Heart left ventricle (tissue), 16 donors: Measurements from ENCODE around the gene NEU3. TPM values are rescaled to one million over a fixed set of nuclear protein-coding genes. Genes with fewer than 3 reads are reported as not detected.
A peak's percentile ranks its signal among the peaks of the same experiment; 100 is the strongest.

ENCODE experiments used
- ATAC-seq, 4 donors: fragments of 200-7000 bp; cut with Tn5 transposase; one replicate each; pipeline ENCODE4 v1.9.1; 2020 to 2022; ENCODE audit warnings: moderate library complexity in 4 of 4, mild to moderate bottlenecking in 3 of 4, moderate number of reproducible peaks in 1 of 4
- DNase-seq, 5 donors: peaks; one replicate each; pipeline ENCODE4 v3.0.0-alpha.2; 2020
- H3K27ac ChIP-seq, 12 donors: fragments of 200-600 bp; sonication (generic) in 4 of 12; one replicate each; pipeline versions ENCODE4 v1.5.0 to v1.8.0; 2016 to 2022; ENCODE audit warnings: mild to moderate bottlenecking in 2 of 12
- H3K27me3 ChIP-seq, 9 donors: fragments of 200-600 bp; sonication (generic) in 2 of 9; one replicate each; pipeline versions ENCODE4 v1.5.1 to v1.8.0; 2016 to 2022; ENCODE audit warnings: mild to moderate bottlenecking in 3 of 9
- H3K36me3 ChIP-seq, 9 donors: fragments of 200-600 bp; sonication (generic) in 2 of 9; one replicate each; pipeline versions ENCODE4 v1.5.0 to v1.8.0; 2018 to 2022; ENCODE audit warnings: mild to moderate bottlenecking in 2 of 9
- H3K4me1 ChIP-seq, 12 donors: fragments of 200-600 bp; sonication (generic) in 4 of 12; one replicate each; pipeline versions ENCODE4 v1.5.0 to v1.8.0; 2016 to 2022; ENCODE audit warnings: mild to moderate bottlenecking in 3 of 12
- H3K4me3 ChIP-seq, 12 donors: fragments of 200-600 bp; sonication (generic) in 4 of 12; one replicate each; pipeline versions ENCODE4 v1.5.0 to v1.8.0; 2017 to 2022; ENCODE audit warnings: mild to moderate bottlenecking in 9 of 12, moderate library complexity in 4 of 12
- H3K9me3 ChIP-seq, 12 donors: fragments of 200-600 bp; sonication (generic) in 4 of 12; one replicate each; pipeline versions ENCODE4 v1.5.0 to v1.8.0; 2016 to 2022; ENCODE audit warnings: mild to moderate bottlenecking in 1 of 12
- POLR2A ChIP-seq, 2 donors: fragments of 450-650 bp; IDR thresholded peaks; one replicate each; pipeline ENCODE4 v1.6.1; 2017; ENCODE audit warnings: antibody characterized with exemption in 2 of 2, mild to moderate bottlenecking in 2 of 2, moderate library complexity in 2 of 2
- WGBS, 4 donors: extraction: QIAGEN DNeasy Blood & Tissue Kit in 2 of 4; methylation state at CpG; one replicate each; pipeline versions ENCODE4 v1.1.5 to v1.1.7; 2013 to 2018; 5-methylcytosine and 5-hydroxymethylcytosine counted together
- intact Hi-C, 10 donors: fragments of 100-400 bp; cut with DNase I; formaldehyde crosslinking; loops; one replicate each; pipeline versions ENCODE4 v1.11.1 to v1.14.2; 2022
- polyA plus RNA-seq, 2 donors: library from polyadenylated mRNA; stranded (reverse); fragments of 200-250 nt; gene quantifications; one replicate each; pipeline ENCODE4 v1.2.3, GENCODE V29; 2013
- total RNA-seq, 9 donors: library from RNA; depleted of rRNA in 2 of 9; stranded (reverse); fragments of >200 nt in 2 of 9; fragmentation: NEBNext Ultra II Directional in 3 of 9; extraction: Animal tissue kit (Norgen Biotek cat#: 25700) in 3 of 9; gene quantifications; one replicate each; pipeline versions ENCODE4 v1.1.0 to v1.2.4, GENCODE V29; 2016 to 2023
- TF ChIP-seq, protein P1 (sequence below), 12 donors: fragments of 200-600 bp; sonication (generic) in 4 of 12; IDR thresholded peaks; one replicate each; pipeline versions ENCODE4 v1.5.0 to v1.8.0; 2018 to 2022; ENCODE audit warnings: antibody characterized with exemption in 12 of 12, mild to moderate bottlenecking in 5 of 12
- donor health status: ischemic (EF 13 %, LVEDD 7.1; RV severe dilation, severe dysfunction).
- donor health status: healthy with polysubstance abuse.
- donor health status: DM: no; HTN: yes; CAD: no.
- donor health status: DM: no; HTN: no; CAD: no.
- donor health status: ischemic (EF 25% LVEDD 6.9; RV normal size, moderate dysfunction).
- donor health status: ischemic (EF 25% LVEDD 5.7; RV mildly dilated, moderate dysfunction).
- donor health status: healthy.
- donor health status: DM: yes; HTN: yes; CAD: no.
- donor health status: ischemic (EF 35%, LVEDD 5.7; RV mildly dilated, moderate dysfunction).
- donor health status: nonischemic (EF 11% LVEDD 7.7; RV severe dilation, severe dysfunction).
- donor health status: DM: yes; HTN: yes; CAD: no.
- donor health status: PGD.
- donor health status: ischemic (EF 29% LVEDD 5.4; RV normal size, mild dysfunction).
- donor health status: nonischemic (EF 23%, LVEDD 6.1; RV moderate dilation, normal function).

Gene NEU3
- total and polyA plus RNA-seq, 11 donors = 5.1 to 16.6 (median 7.7) TPM

DNA sequence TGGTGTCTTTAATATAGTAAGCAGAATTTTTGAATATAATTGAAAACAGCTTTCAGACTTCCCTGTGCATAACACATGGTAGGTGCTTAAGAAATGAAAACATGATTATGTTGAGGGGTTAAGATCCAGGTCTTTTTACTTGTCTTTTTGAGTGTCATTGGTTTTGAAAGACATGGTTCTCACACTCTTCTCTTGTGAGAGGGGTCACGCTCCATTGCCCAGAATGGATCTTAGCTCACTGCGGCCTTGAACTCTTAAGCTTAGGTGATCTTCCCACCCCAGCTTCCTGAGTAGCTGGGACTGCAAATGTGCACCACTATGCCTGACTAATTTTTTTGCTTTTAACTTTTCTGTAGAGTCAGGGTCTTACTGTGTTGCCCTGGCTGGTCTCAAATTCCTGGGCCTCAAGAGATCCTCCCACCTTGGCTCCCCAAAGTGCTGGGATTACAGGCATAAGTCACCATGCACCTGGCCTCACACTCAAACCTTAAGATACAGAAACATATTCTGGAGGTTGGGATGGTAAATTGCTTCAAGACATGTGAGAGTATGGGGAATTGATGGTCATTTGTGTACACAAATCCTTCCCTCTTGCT, 38.3 kb upstream of the NEU3 start:
- ATAC-seq = no peak
- Histone ChIP-seq H3K4me3 (peak overlapping the region in 10 of 12 donors; percentile 72 to 96 (median 86)), H3K4me1 (peaks cover 0 to 70% (median 36%) of the 10 kb centered on the region in 12 donors), H3K36me3 (peaks cover 0 to 15% (median 7%) of the 10 kb centered on the region in 9 donors), H3K9me3 (no peaks in the 10 kb centered on the region), H3K27ac (peak overlapping the region in 8 of 12 donors; percentile 28 to 91 (median 88)), H3K27me3 (no peaks in the 10 kb centered on the region)
- intact Hi-C loops = loop anchor here in 1 of 10 donors (5.0 kb wide), 1 partner anchor 37 kb away; the partner anchor contains the start of gene NEU3
- WGBS, 4 donors = 59 to 77% (median 68%) methylated on average over 2 of the region's 2 CpGs
- TF ChIP-seq, protein P1, sequence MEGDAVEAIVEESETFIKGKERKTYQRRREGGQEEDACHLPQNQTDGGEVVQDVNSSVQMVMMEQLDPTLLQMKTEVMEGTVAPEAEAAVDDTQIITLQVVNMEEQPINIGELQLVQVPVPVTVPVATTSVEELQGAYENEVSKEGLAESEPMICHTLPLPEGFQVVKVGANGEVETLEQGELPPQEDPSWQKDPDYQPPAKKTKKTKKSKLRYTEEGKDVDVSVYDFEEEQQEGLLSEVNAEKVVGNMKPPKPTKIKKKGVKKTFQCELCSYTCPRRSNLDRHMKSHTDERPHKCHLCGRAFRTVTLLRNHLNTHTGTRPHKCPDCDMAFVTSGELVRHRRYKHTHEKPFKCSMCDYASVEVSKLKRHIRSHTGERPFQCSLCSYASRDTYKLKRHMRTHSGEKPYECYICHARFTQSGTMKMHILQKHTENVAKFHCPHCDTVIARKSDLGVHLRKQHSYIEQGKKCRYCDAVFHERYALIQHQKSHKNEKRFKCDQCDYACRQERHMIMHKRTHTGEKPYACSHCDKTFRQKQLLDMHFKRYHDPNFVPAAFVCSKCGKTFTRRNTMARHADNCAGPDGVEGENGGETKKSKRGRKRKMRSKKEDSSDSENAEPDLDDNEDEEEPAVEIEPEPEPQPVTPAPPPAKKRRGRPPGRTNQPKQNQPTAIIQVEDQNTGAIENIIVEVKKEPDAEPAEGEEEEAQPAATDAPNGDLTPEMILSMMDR (IDR thresholded peaks at IDR 0.05) = no peak
- TF ChIP-seq POLR2A (IDR thresholded peaks at IDR 0.05) = no peak
- no peak for DNase-seq

DNA sequence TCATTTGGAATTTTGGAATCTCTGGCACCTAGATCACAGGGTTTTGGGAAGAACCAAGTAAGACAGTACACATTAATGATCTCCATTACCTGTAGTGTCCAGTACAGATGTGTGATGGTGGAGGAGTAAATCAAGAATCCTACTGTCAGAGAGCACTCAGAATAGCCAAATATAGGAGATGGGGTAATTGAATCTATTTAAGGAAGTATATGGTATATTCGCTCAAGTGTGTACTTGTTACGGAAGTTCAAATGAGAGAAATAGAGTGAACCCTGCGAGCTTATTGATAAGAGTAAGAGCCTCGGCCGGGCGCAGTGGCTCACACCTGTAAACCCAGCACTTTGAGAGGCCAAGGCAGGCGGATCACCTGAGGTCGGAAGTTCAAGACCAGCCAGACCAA, 37.5 kb upstream of the NEU3 start:
- H3K4me3 ChIP-seq = peak overlapping the region in 2 of 12 donors; percentile 74 to 96
- H3K27ac ChIP-seq = no peak overlapping the region
- H3K4me1 ChIP-seq = peaks cover 0 to 74% (median 40%) of the 10 kb centered on the region in 12 donors
- no peaks in the 10 kb centered on the region for H3K27me3 ChIP-seq
- no peaks in the 10 kb centered on the region for H3K9me3 ChIP-seq
- ATAC-seq = no peak
- WGBS, 4 donors = 70 to 79% (median 73%) methylated on average over 8 of the region's 8 CpGs
- no peak for DNase-seq
- no peak for TF ChIP-seq POLR2A (IDR thresholded peaks at IDR 0.05)
- TF ChIP-seq, protein P1 (IDR thresholded peaks at IDR 0.05) = no peak
- intact Hi-C loops = loop anchor here in 1 of 10 donors (5.0 kb wide), 1 partner anchor 36 kb away; the partner anchor contains the start of gene NEU3
- H3K36me3 ChIP-seq = peaks cover 0 to 15% (median 7%) of the 10 kb centered on the region in 9 donors

DNA sequence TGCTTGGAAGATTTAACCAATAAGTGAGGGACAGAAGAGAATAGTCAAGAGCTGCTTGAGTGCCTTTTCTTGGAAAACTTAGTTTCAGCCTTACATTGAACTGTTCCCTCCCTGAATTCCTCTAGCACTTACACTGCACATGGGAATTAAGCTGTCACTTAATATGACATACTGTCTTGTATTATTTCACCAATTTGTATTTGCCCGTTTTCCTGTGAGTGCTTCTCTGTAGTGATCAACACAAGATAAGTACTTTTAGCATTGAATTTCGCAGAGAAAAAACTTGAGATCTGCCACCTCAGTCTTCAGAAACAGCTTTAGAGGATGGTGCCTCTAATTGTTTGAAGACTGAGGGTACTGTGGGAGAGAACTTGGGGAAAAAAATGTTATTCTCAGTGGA, 36.0 kb upstream of the NEU3 start:
- intact Hi-C loops = loop anchor here in 1 of 10 donors (5.0 kb wide), 1 partner anchor 35 kb away; the partner anchor contains the start of gene NEU3
- H3K4me1 ChIP-seq = peaks cover 0 to 88% (median 55%) of the 10 kb centered on the region in 12 donors
- whole genome bisulfite sequencing, 4 donors = 61 to 71% (median 64%) methylated on average over 2 of the region's 2 CpGs
- no peak for ATAC-seq
- no peak overlapping the region for H3K4me3 ChIP-seq
- H3K27ac ChIP-seq = peak overlapping the region in 1 of 12 donors; percentile 7
- TF ChIP-seq POLR2A (IDR thresholded peaks at IDR 0.05) = no peak
- TF ChIP-seq, protein P1 (IDR thresholded peaks at IDR 0.05) = no peak
- DNase-seq = no peak
- peaks cover 0 to 17% (median 7%) of the 10 kb centered on the region in 9 donors for H3K36me3 ChIP-seq
- no peaks in the 10 kb centered on the region for H3K9me3 ChIP-seq
- no peaks in the 10 kb centered on the region for H3K27me3 ChIP-seq

DNA sequence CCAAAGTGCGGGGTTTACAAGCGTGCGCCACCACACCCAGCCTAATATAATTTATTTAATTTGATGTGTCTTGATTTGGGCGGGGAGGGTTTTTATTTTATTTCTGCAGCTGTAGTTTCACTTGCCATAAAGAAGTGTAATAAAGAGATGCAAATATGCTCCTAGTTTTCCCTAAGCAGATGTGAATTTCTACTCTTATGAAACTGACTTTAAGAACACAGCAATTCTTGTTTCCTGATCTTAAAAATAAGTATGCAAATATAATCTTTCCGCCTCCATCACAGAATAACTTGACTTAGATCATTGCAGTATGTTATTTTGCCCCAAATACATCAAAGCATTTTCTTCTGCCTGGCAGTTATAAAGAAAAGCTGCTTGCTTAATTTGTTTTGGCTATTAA, 35.3 kb upstream of the NEU3 start:
- Histone ChIP-seq H3K9me3 (no peaks in the 10 kb centered on the region), H3K4me1 (peaks cover 0 to 88% (median 59%) of the 10 kb centered on the region in 12 donors), H3K27ac (no peak overlapping the region), H3K4me3 (no peak overlapping the region), H3K36me3 (peaks cover 0 to 19% (median 7%) of the 10 kb centered on the region in 9 donors), H3K27me3 (no peaks in the 10 kb centered on the region)
- ATAC-seq (no peak), DNase-seq (no peak)
- WGBS, 4 donors = 94 to 99% (median 96%) methylated on average over 5 of the region's 5 CpGs
- TF ChIP-seq, protein P1 (IDR thresholded peaks at IDR 0.05) = no peak
- TF ChIP-seq POLR2A (IDR thresholded peaks at IDR 0.05) = no peak
- intact Hi-C loops = loop anchor here in 1 of 10 donors (5.0 kb wide), 1 partner anchor 34 kb away; the partner anchor contains the start of gene NEU3
